SK-N-SH (cell line): ENCODE measurements around the gene HDAC11. TPM values are rescaled to one million over a fixed set of nuclear protein-coding genes. Genes with fewer than 3 reads are reported as not detected.

ENCODE experiments used
- CTCF ChIA-PET: fragments of 300-600, 350-600 bp; formaldehyde crosslinking; extraction: SDS; loops from one replicate; lab custom pipeline; 2021; lab: Yijun Ruan, JAX
- POLR2A ChIA-PET: fragments of 350-600 bp; sonication (Branson Sonifier 250); formaldehyde crosslinking; extraction: SDS; loops from one replicate; lab custom pipeline; 2020; ENCODE audit warnings: antibody characterized with exemption, inconsistent platforms; lab: Yijun Ruan, JAX
- DNase-seq: peaks from one replicate; pipeline ENCODE4 v3.0.0; 2012
- H2AFZ ChIP-seq: fragments of 200-600 bp; sonication (generic); 2 replicates; pipeline ENCODE4 v1.8.1; 2016; ENCODE audit warnings: antibody characterized with exemption, mild to moderate bottlenecking, low read depth
- H3F3A ChIP-seq: fragments of 200-600 bp; sonication (generic); replicated peaks from 2 replicates; pipeline ENCODE3; 2016; ENCODE audit warnings: antibody characterized with exemption, mild to moderate bottlenecking; ENCODE audit not compliant: insufficient read depth
- H3K27ac ChIP-seq, 2 experiments: fragments of 200-500 bp in 1 of 2; fragments of 200-600 bp in 1 of 2; sonication (Bioruptor generic) in 1 of 2; sonication (generic), shearing (Covaris generic) in 1 of 2; 2 replicates each; pipeline versions ENCODE4 v1.5.1 to v1.6.1; 2014 to 2016; ENCODE audit warnings: low read depth in 2 of 2, inconsistent platforms in 1 of 2, low read length in 1 of 2, mild to moderate bottlenecking in 1 of 2, mixed read lengths in 1 of 2
- H3K27me3 ChIP-seq: fragments of 200-600 bp; sonication (generic), shearing (Covaris generic); 2 replicates; pipeline ENCODE4 v1.6.1; 2016; ENCODE audit warnings: mixed run types; ENCODE audit not compliant: insufficient read depth
- H3K36me3 ChIP-seq, 2 experiments: fragments of 200-500 bp in 1 of 2; fragments of 200-600 bp in 1 of 2; sonication (Bioruptor generic) in 1 of 2; sonication (generic) in 1 of 2; replicated peaks in 1 of 2; 2 replicates each; pipeline versions ENCODE3 to v1.5.1; 2014 to 2016; ENCODE audit warnings: low read length in 1 of 2, mild to moderate bottlenecking in 1 of 2; ENCODE audit not compliant: insufficient read depth in 2 of 2, control insufficient read depth in 1 of 2
- H3K4me1 ChIP-seq, 2 experiments: fragments of 200-500 bp in 1 of 2; fragments of 200-600 bp in 1 of 2; sonication (Bioruptor generic) in 1 of 2; sonication (generic), shearing (Covaris generic) in 1 of 2; 2 replicates each; pipeline versions ENCODE4 v1.5.1 to v1.6.1; 2014 to 2016; ENCODE audit warnings: low read depth in 1 of 2, low read length in 1 of 2, mixed run types in 1 of 2; ENCODE audit not compliant: insufficient read depth in 2 of 2, control insufficient read depth in 1 of 2
- H3K4me2 ChIP-seq: fragments of 200-600 bp; sonication (generic), shearing (Covaris generic); 2 replicates; pipeline ENCODE4 v1.6.1; 2017; ENCODE audit warnings: mixed run types
- H3K4me3 ChIP-seq, 2 experiments: fragments of 200-500 bp in 1 of 2; fragments of 200-600 bp in 1 of 2; sonication (Bioruptor generic) in 1 of 2; sonication (generic), shearing (Covaris generic) in 1 of 2; 2 replicates each; pipeline versions ENCODE4 v1.5.1 to v1.8.1; 2014 to 2016; ENCODE audit warnings: low read depth in 2 of 2, inconsistent platforms in 1 of 2, low read length in 1 of 2, mild to moderate bottlenecking in 1 of 2, mixed read lengths in 1 of 2, moderate library complexity in 1 of 2
- H3K79me2 ChIP-seq: fragments of 200-600 bp; sonication (generic); 2 replicates; pipeline ENCODE4 v1.8.1; 2017; ENCODE audit warnings: mild to moderate bottlenecking; ENCODE audit not compliant: insufficient read depth
- H3K9ac ChIP-seq: fragments of 200-600 bp; sonication (generic); 2 replicates; pipeline ENCODE4 v1.6.1; 2017; ENCODE audit warnings: mixed run types
- H3K9me2 ChIP-seq: fragments of 200-600 bp; sonication (generic); 2 replicates; pipeline ENCODE4 v1.6.1; 2017; ENCODE audit warnings: mixed run types
- H3K9me3 ChIP-seq: fragments of 200-600 bp; sonication (generic); 2 replicates; pipeline ENCODE4 v1.6.1; 2017; ENCODE audit warnings: mixed run types, mild to moderate bottlenecking, moderate library complexity
- H4K20me1 ChIP-seq: fragments of 200-600 bp; sonication (generic); 2 replicates; pipeline ENCODE4 v1.6.1; 2017; ENCODE audit warnings: mild to moderate bottlenecking, mixed run types; ENCODE audit not compliant: insufficient read depth
- CHD2 ChIP-seq: fragments of 150-350 bp; IDR thresholded peaks from 2 replicates; pipeline ENCODE4 v1.6.1; 2018; ENCODE audit warnings: low read length; ENCODE audit not compliant: partially characterized antibody
- ELF1 ChIP-seq: IDR thresholded peaks from 2 replicates; pipeline ENCODE4 v1.4.0; 2012
- EP300 ChIP-seq, 2 experiments: IDR thresholded peaks; 2 replicates each; pipeline versions ENCODE4 v1.4.0 to v1.6.1; 2012; ENCODE audit warnings: borderline replicate concordance in 1 of 2, low read depth in 1 of 2, low read length in 1 of 2
- EZH2phosphoT487 ChIP-seq: fragments of 200-600 bp; sonication (generic); IDR thresholded peaks from 2 replicates; pipeline ENCODE4 v1.6.1; 2017; ENCODE audit warnings: low read depth, mixed run types, mild to moderate bottlenecking, antibody characterized with exemption, moderate library complexity, borderline replicate concordance
- FOSL2 ChIP-seq: IDR thresholded peaks from 2 replicates; pipeline ENCODE4 v1.4.0; 2012; ENCODE audit warnings: low read depth, mild to moderate bottlenecking, moderate library complexity, borderline replicate concordance
- FOXJ3 ChIP-seq: sonication (generic); formaldehyde crosslinking; IDR thresholded peaks from 2 replicates; pipeline ENCODE4 v1.5.1; 2020; ENCODE audit warnings: mild to moderate bottlenecking, missing genetic modification reagents
- GATA2 ChIP-seq: sonication (generic); formaldehyde crosslinking; IDR thresholded peaks from 2 replicates; pipeline ENCODE4 v1.5.0; 2020; ENCODE audit warnings: mild to moderate bottlenecking, missing genetic modification reagents
- MEF2A ChIP-seq: IDR thresholded peaks from 2 replicates; pipeline ENCODE4 v1.4.0; 2012; ENCODE audit warnings: low read depth, borderline replicate concordance
- NFIC ChIP-seq: IDR thresholded peaks from 2 replicates; pipeline ENCODE4 v1.4.0; 2012; ENCODE audit warnings: borderline replicate concordance
- POLR2AphosphoS5 ChIP-seq: IDR thresholded peaks from 2 replicates; pipeline ENCODE4 v1.6.1; 2012; ENCODE audit warnings: low read depth, low read length
- RAD21 ChIP-seq: IDR thresholded peaks from 2 replicates; pipeline ENCODE4 v1.6.1; 2012; ENCODE audit warnings: mild to moderate bottlenecking, low read length
- RXRA ChIP-seq: IDR thresholded peaks from 2 replicates; pipeline ENCODE4 v1.4.0; 2012; ENCODE audit warnings: low read depth, mild to moderate bottlenecking, borderline replicate concordance
- TEAD4 ChIP-seq: IDR thresholded peaks from 2 replicates; pipeline ENCODE4 v1.4.0; 2012; ENCODE audit warnings: mild to moderate bottlenecking, borderline replicate concordance; ENCODE audit not compliant: insufficient read depth
- WGBS: methylation state at CpG from one replicate; pipeline ENCODE4 v1.1.6; 2017; ENCODE audit warnings: low lambda C conversion rate; 5-methylcytosine and 5-hydroxymethylcytosine counted together
- polyA plus RNA-seq, 3 experiments: library from polyadenylated mRNA; depleted of rRNA; stranded (reverse); fragments of >200 nt; gene quantifications; 2 replicates each; pipeline ENCODE4 v1.2.3, GENCODE V29; 2012
- TF ChIP-seq, protein P1 (sequence below): IDR thresholded peaks from 2 replicates; pipeline ENCODE4 v1.4.0; 2012; ENCODE audit warnings: low read depth
- TF ChIP-seq, protein P2 (sequence below): fragments of 200-600 bp; sonication (generic); IDR thresholded peaks from 2 replicates; pipeline ENCODE4 v1.6.1; 2017; ENCODE audit warnings: antibody characterized with exemption, mild to moderate bottlenecking, moderate library complexity
- TF ChIP-seq, protein P3 (sequence below): IDR thresholded peaks from 2 replicates; pipeline ENCODE4; 2012
- TF ChIP-seq, protein P4 (sequence below): IDR thresholded peaks from 2 replicates; pipeline ENCODE4 v1.4.0; 2012; ENCODE audit warnings: low read depth, borderline replicate concordance
- TF ChIP-seq, protein P5 (sequence below): fragments of 150-350 bp; IDR thresholded peaks from 2 replicates; pipeline ENCODE4 v1.6.1; 2017; ENCODE audit warnings: antibody characterized with exemption, low read length, low read depth, borderline replicate concordance

The HDAC11 gene
- polyA plus RNA-seq, 1 of the 3 experiments (the other 2 are of a cell fraction), result 17.5 TPM

DNA sequence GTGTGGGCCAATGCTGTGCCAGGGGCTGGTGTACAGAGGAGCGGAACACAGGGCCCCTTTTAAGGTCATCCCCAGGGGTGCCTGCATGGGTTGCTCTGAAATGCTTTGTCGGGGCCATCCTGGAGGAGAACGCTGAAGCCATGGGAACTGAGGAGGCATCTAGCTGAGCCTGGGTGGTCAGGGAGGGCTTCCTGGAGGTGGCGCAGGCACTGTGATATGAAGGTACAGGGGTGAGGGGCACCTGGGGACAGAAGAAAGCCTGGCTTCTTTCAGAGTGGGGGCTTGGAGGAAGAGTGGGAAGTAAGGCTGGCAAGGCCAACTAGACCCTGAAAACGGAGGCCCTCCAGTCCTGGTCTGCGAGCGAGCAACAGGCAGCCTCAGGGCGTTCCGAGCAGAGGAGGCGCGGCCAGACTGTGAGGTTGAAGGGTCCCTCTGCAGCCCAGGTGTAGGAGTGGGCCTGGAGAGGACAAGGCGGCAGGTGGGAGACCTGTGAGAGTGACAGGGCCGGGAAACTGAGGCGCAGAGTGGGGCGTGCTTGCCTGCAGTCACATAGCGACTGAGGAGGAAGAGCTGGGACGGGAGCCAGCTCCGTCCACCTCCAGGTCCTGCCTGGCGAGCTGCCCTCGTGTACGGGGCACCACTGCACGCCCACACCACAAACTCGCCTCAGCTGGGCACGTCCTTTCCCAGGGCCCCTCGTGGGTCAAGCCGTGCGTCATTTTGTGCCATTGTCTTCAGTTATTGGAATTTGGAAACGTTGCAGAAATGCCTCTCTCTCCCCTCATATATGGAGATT is 72.9 kb downstream of the HDAC11 start:
- no peaks in the 10 kb centered on the region for H4K20me1 ChIP-seq
- POLR2A ChIA-PET, result interaction anchor here (0.6 kb wide), 1 partner anchor 799 kb away, joined by 3 read pairs; no protein-coding TSS in a partner anchor
- no peaks in the 10 kb centered on the region for H3K9me2 ChIP-seq
- H3K27me3 ChIP-seq, result no peaks in the 10 kb centered on the region
- no peak for DNase-seq
- H2AFZ ChIP-seq, result no peak overlapping the region
- H3K27ac ChIP-seq, result no peak overlapping the region
- TF ChIP-seq FOXJ3, result no peak
- H3K4me1 ChIP-seq, result peaks cover 0 to 39% of the 10 kb centered on the region in 2 experiments; a peak in 1 of 4 replicates
- CTCF ChIA-PET, result interaction anchor here (0.9 to 1.9 kb wide), 4 partner anchors 53 to 95 kb away, joined by 3 to 10 read pairs (median 6); no protein-coding TSS in a partner anchor
- H3K79me2 ChIP-seq, result no peaks in the 10 kb centered on the region
- no peak overlapping the region for H3K9ac ChIP-seq
- WGBS, result 80% methylated on average over 27 of the region's 28 CpGs
- no peak overlapping the region for H3K4me3 ChIP-seq
- no peaks in the 10 kb centered on the region for H3K9me3 ChIP-seq
- H3F3A ChIP-seq, result no peaks in the 10 kb centered on the region
- H3K36me3 ChIP-seq, result no peaks in the 10 kb centered on the region
- H3K4me2 ChIP-seq, result no peak overlapping the region

DNA sequence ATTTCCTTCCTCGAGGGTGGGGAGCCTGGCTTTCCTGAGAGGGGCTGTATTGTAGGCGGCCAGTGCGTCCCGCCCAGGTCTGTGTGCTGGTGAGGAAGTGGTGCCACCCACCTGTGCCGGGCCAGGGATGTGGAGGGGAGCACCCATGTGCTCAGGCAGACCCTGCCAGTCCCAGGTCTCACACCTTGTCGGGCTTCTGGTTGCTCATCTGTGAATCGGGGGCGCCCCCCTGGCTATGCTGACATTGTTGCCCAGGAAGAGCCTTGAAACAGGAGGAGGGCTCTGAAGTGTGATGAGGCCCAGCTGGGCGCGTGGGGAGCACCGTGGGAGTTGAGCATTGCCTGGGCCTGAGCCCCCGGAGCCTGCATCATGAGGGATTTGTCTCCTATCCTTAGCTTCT is 73.6 kb downstream of the HDAC11 start:
- TF ChIP-seq, protein P1, sequence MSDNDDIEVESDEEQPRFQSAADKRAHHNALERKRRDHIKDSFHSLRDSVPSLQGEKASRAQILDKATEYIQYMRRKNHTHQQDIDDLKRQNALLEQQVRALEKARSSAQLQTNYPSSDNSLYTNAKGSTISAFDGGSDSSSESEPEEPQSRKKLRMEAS, result no peak
- TF ChIP-seq RAD21 (no peak), EP300 (IDR thresholded peaks at IDR 0.05; ENCODE audit: borderline replicate concordance in 1 of 2, low read depth in 1 of 2, low read length in 1 of 2) (no peak), RXRA (no peak), CHD2 (no peak), GATA2 (CRISPR knock-in tag) (no peak), POLR2AphosphoS5 (no peak), NFIC (no peak), MEF2A (no peak), ELF1 (no peak), FOXJ3 (no peak), FOSL2 (no peak), EZH2phosphoT487 (no peak), TEAD4 (no peak)
- TF ChIP-seq, protein P2, sequence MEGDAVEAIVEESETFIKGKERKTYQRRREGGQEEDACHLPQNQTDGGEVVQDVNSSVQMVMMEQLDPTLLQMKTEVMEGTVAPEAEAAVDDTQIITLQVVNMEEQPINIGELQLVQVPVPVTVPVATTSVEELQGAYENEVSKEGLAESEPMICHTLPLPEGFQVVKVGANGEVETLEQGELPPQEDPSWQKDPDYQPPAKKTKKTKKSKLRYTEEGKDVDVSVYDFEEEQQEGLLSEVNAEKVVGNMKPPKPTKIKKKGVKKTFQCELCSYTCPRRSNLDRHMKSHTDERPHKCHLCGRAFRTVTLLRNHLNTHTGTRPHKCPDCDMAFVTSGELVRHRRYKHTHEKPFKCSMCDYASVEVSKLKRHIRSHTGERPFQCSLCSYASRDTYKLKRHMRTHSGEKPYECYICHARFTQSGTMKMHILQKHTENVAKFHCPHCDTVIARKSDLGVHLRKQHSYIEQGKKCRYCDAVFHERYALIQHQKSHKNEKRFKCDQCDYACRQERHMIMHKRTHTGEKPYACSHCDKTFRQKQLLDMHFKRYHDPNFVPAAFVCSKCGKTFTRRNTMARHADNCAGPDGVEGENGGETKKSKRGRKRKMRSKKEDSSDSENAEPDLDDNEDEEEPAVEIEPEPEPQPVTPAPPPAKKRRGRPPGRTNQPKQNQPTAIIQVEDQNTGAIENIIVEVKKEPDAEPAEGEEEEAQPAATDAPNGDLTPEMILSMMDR, result no peak
- TF ChIP-seq, protein P3, sequence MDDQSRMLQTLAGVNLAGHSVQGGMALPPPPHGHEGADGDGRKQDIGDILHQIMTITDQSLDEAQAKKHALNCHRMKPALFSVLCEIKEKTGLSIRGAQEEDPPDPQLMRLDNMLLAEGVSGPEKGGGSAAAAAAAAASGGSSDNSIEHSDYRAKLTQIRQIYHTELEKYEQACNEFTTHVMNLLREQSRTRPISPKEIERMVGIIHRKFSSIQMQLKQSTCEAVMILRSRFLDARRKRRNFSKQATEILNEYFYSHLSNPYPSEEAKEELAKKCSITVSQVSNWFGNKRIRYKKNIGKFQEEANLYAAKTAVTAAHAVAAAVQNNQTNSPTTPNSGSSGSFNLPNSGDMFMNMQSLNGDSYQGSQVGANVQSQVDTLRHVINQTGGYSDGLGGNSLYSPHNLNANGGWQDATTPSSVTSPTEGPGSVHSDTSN, result no peak
- TF ChIP-seq, protein P4, sequence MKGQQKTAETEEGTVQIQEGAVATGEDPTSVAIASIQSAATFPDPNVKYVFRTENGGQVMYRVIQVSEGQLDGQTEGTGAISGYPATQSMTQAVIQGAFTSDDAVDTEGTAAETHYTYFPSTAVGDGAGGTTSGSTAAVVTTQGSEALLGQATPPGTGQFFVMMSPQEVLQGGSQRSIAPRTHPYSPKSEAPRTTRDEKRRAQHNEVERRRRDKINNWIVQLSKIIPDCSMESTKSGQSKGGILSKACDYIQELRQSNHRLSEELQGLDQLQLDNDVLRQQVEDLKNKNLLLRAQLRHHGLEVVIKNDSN, result no peak
- TF ChIP-seq, protein P5, sequence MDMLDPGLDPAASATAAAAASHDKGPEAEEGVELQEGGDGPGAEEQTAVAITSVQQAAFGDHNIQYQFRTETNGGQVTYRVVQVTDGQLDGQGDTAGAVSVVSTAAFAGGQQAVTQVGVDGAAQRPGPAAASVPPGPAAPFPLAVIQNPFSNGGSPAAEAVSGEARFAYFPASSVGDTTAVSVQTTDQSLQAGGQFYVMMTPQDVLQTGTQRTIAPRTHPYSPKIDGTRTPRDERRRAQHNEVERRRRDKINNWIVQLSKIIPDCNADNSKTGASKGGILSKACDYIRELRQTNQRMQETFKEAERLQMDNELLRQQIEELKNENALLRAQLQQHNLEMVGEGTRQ, result no peak
- DNase-seq, result no peak
- H3F3A ChIP-seq, result no peaks in the 10 kb centered on the region
- no peaks in the 10 kb centered on the region for H4K20me1 ChIP-seq
- no peaks in the 10 kb centered on the region for H3K9me3 ChIP-seq
- ChIA-PET POLR2A (interaction anchor here (0.6 kb wide), 1 partner anchor 799 kb away, joined by 3 read pairs; no protein-coding TSS in a partner anchor), CTCF (interaction anchor here (1.0 to 1.7 kb wide), 2 partner anchors 31 to 58 kb away, joined by 3 to 9 read pairs; no protein-coding TSS in a partner anchor)
- peaks cover 0 to 34% of the 10 kb centered on the region in 2 experiments; a peak in 1 of 4 replicates for H3K4me1 ChIP-seq
- H3K9ac ChIP-seq, result no peak overlapping the region
- WGBS, result 66% methylated on average over 10 of the region's 12 CpGs
- H3K4me3 ChIP-seq, result no peak overlapping the region
- no peak overlapping the region for H3K27ac ChIP-seq
- no peaks in the 10 kb centered on the region for H3K27me3 ChIP-seq
- no peak overlapping the region for H2AFZ ChIP-seq
- H3K36me3 ChIP-seq, result no peaks in the 10 kb centered on the region
- no peaks in the 10 kb centered on the region for H3K79me2 ChIP-seq
- H3K4me2 ChIP-seq, result no peak overlapping the region
- H3K9me2 ChIP-seq, result no peaks in the 10 kb centered on the region
